ENCODE results near the gene EIF5A.

EIF5A gene

DNA sequence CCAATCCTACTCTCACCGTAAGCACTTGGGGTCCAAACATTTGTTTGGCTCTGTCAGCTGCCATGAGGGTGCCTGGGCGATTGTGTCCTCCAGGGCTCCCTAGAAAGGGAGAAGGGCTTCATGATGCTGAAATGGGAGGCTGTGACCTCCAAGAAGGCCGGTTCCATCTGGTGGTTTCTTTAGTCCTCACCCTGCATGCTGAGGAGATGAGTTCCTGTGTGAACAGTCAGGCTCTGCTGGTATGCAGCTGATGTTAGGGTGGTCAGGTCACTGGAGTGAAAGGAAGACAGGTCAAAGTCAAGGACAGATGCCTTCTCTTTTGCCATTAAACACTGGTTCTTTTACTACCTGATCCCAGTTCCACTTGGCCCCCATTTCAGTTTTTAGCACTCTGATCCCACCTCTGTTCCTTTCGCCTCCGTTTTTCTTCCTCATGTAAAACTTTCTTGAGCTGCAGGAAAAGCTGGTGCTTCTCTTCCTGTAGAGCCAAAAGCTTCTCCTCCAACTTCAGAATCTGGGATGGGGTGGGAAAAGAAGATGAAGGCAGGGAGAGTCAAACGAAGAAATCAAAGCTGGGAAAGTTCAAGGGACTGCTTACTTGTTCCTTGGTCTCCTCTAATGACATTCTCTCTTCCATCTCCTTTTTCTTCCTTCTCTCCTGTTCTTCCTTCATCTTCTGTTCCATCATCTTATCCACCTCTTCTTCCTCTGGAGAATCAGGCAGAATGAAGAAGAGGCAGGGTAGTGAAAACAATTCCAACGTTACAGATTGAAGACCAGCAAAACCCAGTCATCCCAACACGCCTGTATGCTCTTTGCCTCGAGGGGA lies 6.7 kb downstream of the EIF5A start:
- DNase-seq: no peak

DNA sequence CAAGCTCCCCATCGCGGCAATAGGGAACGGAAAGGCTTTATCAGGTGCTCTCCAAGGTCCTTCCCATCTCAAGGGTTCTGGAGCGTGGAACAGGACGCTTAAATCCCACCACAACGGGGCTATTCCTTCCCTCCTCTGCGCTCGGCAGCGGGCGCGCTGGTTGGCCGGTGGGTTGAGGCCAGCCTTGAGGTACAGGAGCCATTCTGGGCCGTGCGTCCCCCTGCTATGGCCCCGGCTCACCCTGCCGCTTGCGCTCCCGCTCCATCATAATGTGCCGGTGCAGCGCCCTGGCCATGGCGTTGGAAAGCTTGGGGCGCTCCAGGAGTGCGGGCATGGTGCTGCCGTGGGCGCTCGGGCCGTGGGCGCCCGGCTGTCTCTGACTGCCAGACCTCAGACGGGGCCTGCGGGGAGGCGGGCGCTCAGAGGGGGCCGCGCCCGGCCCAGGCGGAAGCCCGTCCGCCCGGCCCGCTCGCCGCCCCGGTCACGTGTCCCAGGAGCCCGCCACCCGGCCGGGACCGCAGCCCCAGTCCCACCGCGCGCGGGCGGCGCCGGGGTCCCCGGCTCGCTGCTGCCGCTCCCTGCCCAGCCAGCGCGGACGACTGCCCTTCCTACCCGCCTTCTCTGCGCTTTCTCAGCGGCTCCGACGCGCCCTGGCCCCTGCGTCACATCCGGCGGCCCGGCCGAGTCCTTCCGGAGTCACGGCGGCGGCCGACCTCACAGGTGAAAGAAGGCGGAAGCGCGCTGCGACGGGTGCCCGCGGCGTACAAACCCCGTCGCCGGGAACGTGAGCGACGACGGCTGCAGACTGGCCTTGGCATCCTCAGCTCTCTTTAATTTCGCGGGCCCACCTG lies 7.5 kb downstream of the EIF5A start, which contains the start of gene GPS2:
GPS2 (minus strand) TSS at position 642 of the 851 bp plus-strand sequence; CDS start at position 334, 308 bp downstream.
- peak; percentile 93 for DNase-seq

DNA sequence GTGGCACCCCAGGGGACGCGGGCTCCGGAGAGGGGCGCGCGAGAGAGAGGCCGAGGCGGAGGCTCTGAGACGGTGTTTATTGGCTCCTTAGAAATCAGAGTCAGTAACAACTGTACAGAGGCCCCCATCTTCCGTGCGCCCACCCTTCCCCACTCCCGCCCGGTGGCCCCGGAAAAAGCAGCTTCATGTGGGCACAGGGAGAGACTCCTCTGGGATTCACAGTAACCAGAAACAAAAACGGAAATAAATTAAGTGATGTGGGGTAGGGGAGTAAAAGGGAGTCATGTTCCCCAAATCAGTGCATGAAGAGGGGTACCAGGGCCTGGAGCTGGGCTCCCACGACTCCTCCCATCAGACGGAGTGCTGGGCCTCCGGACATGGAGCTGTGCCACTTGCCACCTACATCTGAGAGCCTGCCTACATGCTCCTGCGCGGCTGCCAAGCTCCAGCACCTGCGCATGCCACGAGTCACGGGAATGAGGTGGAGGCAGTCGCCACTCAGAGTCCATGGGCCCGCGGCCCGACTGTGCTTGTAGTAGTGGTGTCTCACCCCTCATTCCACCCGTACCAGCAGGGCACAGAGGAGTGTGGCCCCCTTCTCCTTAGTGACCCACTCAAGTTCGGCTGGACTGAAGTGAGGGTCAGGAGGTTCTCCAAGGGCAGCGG lies 8.3 kb downstream of the EIF5A start:
- DNase-seq: no peak

DNA sequence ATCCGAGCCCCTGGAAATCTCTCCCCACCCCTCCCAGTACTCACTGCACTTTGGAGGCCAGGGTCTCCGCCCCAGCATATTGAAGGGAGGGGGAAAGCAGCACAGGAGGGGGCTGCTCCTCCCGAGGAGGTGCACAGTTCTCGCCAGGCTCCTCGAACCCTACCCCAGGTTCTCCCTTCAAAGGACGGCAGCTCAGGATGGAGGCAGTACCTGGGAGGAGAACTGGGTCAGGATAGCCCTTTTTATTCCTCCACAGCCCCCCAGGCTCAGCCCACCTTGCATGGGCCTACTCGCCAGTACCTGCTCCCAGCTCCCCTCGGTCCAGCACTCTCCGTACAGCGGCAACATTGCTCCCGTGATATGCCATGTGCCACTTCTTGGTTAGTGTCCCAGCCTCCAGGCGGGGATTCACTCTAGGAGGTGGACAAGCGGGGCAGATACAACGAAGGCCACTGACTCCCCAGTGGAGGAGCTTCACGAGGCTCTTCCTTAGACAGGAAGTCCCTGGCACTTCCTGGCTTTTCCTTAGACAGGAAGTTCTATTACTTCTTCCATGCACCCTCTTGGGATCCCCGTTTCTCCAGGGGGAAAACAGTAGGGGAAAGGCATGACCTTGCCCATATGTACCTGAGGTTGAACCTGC lies 9.9 kb downstream of the EIF5A start:
- DNase-seq: no peak

DNA sequence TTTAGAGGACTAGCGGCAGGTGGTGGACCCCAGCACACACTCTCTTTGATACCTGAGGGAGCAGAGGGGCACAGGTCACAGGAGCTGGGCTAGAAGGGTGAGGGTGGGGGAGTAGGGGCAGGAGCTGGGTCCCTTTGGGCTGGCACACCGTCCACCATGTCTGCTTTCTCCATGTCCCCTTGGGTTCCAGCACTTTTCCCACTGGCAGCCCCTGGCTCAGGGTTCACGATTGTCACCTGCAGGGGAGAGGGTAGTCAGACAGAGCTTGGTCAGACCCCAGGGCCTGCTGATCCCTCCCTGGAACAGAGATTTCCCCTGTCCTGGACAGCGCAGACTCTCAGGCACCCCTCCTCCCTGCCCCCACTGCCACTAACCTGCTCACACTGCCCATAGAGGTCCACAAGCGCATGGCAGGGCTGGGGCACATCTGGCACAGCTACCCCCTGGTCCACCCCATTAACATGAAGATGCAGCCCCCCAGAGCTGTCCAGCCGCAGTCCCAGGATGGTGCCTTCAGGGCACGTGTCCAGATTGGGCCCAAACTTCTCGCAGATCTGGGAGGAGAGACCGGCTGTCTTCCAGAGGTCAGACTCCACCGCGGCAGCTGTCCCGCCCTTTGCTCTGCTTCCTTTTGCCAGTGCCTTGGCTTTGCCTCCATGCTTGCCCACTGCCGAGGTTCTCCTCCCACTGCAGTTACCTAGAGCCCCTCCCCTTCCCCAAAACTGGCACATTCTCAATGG lies 10.9 kb downstream of the EIF5A start:
- DNase-seq: no peak

DNA sequence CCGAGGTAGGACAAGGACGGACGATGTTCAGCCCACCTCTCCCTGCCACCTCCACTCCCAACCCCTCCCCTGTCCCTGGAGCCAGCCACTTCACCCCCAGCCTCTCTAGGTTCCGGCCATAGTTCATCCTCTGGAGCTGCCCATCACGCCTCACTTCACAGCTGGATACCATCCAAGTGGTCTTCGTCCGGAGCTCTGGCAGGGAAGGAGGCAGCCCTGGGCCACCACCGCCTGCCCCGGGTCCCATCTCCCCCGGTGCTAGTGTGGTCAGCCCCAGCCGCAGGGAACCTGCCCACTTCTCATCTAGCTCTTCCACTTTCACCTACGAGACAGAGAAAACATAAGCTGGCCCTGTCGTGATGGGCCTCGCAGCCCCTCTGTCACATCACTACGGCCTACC lies 14.0 kb downstream of the EIF5A start:
- DNase-seq: no peak

DNA sequence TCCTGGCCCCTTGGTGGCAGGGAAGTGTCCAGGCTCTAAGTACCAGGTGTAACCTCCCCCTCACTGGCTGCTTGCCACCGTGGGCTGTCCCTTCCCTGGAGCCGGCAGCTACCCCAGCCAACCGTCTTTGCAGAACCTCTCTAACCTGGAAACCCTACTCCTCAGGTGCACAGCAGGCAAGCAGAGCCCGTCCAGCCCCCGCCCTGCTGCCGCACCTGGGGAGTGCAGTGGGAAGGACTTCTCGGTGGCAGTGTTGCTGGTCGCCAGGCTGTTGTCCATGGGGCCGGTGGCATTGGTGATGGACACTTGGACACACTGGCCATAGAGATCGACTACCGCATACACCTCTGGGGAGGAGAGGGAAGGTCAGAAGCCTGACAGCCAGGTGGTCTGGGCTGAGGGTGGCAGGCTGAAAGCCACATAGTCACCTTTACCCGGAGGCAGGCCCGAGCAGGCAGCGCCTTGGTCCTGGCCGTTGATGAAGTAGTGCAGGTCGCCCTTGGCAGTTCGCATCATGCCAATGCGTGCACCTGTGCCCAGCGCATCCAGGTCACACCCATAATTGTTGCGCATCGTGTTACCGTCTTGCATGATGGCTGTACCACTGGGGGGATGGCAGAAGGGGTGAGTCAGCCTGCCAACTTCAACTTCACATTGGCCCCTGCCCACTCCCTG lies 15.2 kb downstream of the EIF5A start:
- DNase-seq: no peak

DNA sequence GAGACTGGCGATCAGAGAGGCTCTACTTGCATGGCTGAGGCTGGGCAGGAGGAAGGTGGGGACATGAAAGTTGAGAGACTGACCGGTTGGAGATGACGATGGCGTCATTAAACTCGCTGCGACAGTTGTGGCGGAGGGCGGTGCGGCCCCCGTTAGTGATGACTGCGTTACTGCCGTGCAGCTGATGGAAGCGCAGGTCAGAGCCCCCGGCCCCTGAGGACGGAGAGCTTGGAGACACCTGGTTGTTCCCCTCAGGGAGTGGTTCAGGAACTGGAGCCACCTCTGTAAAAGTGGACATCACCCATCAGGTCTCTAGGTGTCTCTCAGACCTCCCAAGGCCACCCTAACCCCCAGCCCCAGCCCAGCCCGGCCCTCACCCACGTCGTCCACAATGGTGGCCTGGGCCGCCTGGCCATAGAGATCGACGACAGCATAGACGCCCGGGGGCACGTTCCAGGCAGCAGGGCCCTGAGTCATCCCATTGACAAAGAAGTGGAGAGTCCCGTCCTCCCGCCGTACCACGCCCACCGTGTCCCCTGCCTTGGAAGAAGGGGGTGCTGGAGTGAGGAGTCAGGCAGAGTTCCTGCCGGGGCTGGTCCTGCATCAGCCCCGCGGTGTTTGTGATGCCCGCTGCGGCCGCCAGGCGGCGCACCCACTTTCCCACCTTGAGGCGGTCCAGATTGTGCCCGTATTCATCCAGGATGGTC lies 16.5 kb downstream of the EIF5A start:
- peak; percentile 47 for DNase-seq

DNA sequence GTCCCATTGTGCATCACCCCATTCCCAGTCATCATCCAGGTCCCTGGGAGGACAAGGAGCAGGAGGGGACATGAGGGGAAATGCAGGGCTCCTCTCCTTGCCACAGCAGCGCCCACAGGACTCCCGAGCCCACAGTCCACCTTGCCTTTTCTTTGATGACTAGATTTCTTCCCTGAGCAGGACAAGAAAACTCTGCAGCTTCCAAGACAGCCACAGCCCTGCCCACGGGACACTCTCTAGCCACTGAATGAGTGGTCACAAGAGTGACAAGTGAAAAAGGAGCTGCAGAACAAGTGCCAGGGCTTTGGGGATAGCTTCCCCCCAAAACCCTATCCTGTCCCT lies 17.0 kb downstream of the EIF5A start:
- DNase-seq: no peak

DNA sequence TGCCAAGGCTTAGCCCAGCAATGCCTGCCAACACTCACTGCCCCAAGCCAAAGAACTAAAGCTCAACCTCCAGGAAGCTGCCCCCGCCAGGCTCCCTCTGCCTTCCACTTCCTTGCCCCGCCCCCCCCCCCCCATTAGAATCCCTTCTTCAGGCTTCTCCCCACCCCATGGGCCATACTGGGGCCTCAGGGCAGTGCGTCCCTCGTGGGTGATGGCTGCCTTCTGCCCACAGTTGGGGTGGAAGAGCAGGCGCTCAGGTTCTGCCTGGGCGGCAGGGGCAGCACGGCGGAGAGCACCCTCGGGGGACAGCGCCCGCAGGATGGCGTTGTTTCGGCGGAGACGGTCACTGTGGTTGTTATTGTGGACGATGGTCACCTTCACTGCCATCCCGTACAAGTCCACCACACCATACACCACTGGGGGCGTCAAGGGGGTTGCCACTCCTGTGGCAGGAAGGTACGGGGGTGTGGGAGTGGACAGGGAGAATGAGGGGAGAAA lies 17.7 kb downstream of the EIF5A start:
- DNase-seq: no peak

DNA sequence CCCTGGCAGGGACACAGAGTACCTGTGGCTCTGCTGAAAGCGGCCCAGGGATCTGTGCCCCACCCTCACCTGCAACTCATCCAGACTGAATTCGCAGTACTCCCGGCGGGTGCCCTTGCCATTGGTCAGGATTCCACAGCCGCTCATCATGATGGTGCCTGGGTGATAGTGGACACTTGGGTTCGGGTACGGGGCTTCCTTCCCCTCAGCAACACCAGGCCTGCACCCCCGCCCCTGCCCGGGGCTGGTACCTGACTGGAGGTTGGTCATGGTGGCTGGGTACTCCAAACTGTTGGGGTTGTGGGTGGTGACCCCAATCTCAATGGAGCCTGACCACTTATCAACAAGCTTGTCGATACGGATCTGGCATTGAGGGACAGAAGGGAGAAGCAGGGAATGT lies 18.8 kb downstream of the EIF5A start:
- no peak for DNase-seq

DNA sequence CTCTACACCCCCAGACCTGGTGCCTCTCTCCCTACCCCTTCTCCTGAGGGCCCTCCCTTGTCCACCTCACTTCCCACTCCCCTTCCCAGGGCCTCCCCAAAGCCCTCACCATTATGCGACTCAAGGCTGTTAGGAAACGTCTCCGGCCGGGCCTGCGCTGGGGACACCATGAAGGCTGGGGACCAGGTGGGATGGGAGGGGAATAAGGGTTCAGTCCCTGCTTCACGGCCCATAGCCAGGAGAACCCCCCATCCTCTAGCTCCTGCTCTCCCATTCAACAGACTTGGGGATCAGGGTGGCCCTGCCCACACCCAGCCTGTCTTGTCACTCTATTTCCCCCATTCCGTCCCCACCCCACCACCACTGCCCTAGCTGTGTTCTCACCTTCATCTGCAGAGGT lies 19.6 kb downstream of the EIF5A start:
- DNase-seq: no peak

DNA sequence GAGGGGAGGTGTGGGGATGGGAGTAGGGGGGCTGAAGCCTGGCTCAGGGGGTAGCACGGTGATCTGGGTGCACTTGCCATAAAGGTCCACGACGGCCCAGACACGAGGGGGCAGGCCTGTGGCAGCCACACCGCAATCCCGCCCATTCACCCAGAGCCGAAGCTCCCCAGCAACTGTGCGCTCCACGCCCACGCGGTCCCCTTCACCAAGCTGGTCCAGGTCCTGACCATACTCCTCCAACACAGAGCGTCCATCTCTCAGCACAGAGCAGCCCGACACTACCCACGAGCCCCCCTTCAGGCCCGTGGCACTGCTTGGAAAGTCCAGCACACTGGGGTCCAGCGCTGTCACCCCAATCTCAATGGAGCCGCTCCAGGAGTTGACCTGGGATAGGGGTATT lies 20.1 kb downstream of the EIF5A start:
- DNase-seq: no peak

DNA sequence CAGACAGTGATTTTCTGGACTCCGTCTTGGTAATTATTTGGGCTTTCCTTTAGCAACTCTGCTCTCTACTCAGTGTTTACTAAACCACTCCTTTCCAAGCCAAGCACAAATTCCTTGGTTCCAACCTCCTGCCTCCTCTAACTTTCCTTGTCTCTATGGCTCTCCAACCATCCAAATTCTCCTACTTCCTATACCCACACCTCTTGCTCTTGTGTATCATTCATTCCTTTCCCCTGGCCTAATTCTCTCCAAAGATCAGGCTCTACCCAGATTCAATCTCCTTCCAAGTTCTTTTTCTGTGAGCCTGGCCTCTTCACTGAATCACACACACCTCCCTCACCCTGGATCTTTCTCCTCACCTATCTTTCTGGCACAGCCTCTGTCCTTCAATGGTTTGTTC lies 20.6 kb downstream of the EIF5A start:
- DNase-seq: no peak

DNA sequence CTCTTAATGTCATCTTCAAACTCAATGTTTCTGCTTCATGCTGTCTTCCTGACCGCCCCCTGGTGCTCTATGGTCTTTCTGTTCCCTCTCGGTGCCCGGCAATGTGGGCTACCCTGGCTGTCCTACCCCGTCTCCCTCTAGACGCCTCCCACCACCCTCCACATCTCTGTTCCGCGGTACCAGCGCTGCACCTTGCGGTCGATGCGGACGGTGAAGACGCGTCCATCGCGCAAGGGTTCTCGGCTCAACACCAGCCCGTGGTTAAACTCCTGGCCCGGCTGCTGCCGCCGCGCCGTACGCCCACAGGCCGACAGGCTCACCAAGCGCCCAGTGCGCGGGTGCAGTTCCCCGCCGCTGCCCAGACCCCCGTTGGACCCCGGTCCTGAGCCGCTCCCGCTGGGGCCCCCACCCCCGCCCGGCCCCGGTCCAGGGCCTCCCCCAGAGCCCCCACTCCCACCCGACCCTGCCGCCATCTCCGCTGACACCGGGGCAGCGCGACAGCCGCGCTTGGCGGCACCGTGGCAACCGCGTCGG lies 21.5 kb downstream of the EIF5A start, which contains the start of gene NEURL4:
NEURL4 (minus strand) TSS at position 496 of the 534 bp plus-strand sequence; CDS start at position 473, 23 bp downstream.
- DNase-seq: no peak

DNA sequence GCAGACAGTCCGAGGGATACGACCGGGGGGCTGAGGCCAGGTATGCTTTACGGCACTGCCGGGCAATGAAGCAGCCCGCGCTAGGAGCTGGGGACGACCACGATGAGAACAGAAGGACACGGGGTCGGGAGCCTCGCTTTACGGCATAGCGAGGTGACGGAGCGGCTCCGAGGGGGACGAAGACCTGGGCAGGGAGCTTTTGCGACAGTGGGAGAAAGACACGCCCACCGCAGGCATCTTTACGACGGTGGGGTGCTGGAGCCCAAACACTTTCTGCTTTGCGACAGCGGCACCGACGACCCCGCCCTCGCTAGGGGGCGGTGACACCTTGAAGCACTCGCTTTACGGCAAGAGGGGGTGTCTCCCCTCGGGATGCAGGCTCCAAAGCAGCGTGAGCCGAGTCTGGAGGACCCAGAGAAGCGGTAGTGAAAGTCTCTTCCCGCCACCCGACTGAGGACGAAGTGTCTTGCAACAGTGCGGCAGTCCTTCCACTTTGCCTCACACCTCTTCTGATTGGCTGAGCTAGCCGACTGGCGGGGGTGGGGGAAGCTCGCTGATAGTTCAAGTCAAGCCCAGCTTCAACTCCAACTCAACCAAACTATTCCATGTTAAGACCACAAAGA lies 22.1 kb downstream of the EIF5A start:
- peak; percentile 97 for DNase-seq

DNA sequence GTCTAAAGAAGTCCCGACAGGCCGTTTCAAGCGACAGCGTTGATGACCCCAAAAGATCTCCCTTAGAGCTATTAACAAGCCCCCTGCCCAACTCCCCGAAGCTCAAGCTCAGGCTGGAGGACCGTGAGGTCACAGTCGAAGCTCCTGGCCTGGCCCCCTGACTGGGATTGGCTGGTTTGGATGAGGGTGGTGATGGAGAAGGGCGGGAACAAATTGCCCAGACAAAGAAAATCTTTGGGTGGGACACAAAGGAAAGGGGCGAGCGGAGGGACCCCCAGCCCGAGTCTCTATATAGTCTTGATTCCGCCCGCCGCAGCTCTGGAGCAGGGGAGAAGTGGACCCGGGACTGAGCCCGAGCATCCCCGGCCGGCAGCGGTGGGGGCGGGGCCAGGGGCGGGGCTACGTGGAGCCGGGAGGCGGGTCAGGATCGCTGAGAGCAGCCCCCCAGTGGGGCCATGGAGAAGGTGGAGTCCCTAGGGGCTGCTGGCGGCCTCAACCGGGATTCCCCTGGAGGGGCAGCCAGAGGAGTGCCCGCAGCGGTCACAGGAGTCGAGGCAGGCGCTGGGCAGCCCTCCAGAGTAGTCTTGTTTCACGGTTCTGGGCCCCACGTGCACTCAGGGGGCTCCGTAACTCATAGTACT lies 22.7 kb downstream of the EIF5A start:
- DNase-seq: peak; percentile 84

DNA sequence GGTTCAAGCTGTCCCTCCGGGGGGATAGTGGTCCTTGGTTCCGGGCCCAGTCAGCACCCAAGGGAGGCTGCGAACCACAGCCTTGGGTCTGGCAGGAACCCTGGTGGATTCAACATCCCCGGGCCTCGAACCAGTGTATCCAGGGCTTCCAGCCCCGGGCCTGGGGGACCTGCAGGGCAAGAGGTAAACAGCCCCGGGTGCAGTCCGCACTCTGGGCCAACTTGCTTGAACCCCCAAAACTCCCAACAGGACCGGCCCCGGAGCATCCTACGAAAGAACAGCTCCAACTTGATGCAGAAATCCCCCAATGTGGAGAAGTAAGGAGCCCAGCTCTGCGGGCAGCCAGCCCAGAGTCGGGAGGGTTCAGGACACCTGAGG lies 23.2 kb downstream of the EIF5A start:
- DNase-seq: no peak

DNA sequence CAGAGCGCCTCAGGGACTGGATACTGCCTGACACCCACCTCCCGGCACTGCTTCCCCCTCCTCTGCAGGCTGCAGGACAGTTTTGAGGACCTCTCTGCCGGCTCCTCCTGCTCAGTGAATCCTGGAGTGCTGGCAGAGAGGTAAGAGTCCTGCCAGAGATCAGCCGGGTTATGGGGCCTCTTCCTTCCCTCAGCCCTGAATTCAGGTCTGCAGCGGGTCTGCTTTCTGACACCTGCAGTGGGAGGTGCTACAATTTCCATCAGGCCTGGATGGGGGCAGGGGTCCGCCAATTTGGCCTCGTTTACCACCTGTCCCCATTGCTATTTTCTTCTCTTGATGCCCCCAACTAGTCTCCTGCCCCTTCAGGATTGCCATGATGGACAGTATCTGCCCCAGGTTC lies 24.7 kb downstream of the EIF5A start:
- no peak for DNase-seq

Data from stimulated activated CD4-positive, alpha-beta T cell treated with anti-CD3 and anti-CD28 coated beads, Interleukin-1b, Interleukin-23, amount 100 ng/mL, for 48 hours (primary cell).